HEK293 (cell line): ENCODE data around the gene ARG2.

Source experiments
- CTCF ChIA-PET: fragments of 350-600 bp; formaldehyde crosslinking; extraction: SDS; loops from one replicate; lab custom pipeline; 2021; ENCODE audit warnings: antibody characterized with exemption; lab: Yijun Ruan, JAX
- POLR2A ChIA-PET: fragments of 300-600 bp; formaldehyde crosslinking; extraction: SDS; loops from one replicate; lab custom pipeline; 2020; ENCODE audit warnings: antibody characterized with exemption, inconsistent platforms; lab: Yijun Ruan, JAX
- H3K27ac ChIP-seq: fragments of 200-500 bp; sonication (Bioruptor generic); 2 replicates; pipeline ENCODE4 v1.5.1; 2014; ENCODE audit warnings: low read depth, low read length, control low read depth, inconsistent platforms; ENCODE audit errors: extremely low read depth
- H3K36me3 ChIP-seq, 2 experiments: fragments of 200-500 bp in 1 of 2; sonication (Bioruptor generic) in 1 of 2; 1 replicate in 1 of 2; 2 replicates in 1 of 2; pipeline ENCODE4 v1.5.1; 2014 to 2017; ENCODE audit warnings: inconsistent platforms in 2 of 2, low read length in 2 of 2; ENCODE audit not compliant: control insufficient read depth in 2 of 2, insufficient read depth in 1 of 2
- H3K4me1 ChIP-seq: fragments of 200-500 bp; sonication (Bioruptor generic); 2 replicates; pipeline ENCODE4 v1.5.1; 2014; ENCODE audit warnings: mild to moderate bottlenecking, low read length, inconsistent platforms; ENCODE audit not compliant: control insufficient read depth, insufficient read depth
- H3K4me3 ChIP-seq: 2 replicates; pipeline ENCODE4 v1.5.1; 2011; ENCODE audit warnings: low read depth, mild to moderate bottlenecking, control low read depth, low read length, moderate library complexity
- H3K9me3 ChIP-seq: fragments of 200-500 bp; sonication (Bioruptor generic); 2 replicates; pipeline ENCODE4 v1.5.1; 2014; ENCODE audit warnings: low read depth, low read length, inconsistent platforms; ENCODE audit not compliant: control insufficient read depth, insufficient read depth
- KLF16 ChIP-seq: fragments of 450-650 bp; formaldehyde crosslinking; IDR thresholded peaks from 2 replicates; pipeline ENCODE4 v1.5.1; 2017; ENCODE audit warnings: missing biosample characterization, missing genetic modification characterization
- MEIS1 ChIP-seq: sonication (generic); formaldehyde crosslinking; IDR thresholded peaks from 2 replicates; pipeline ENCODE4 v1.8.1; 2022; ENCODE audit warnings: missing genetic modification reagents, mild to moderate bottlenecking, borderline replicate concordance
- WT1 ChIP-seq: fragments of 450-650 bp; formaldehyde crosslinking; IDR thresholded peaks from 2 replicates; pipeline ENCODE4 v1.5.1; 2016; ENCODE audit warnings: missing biosample characterization, missing genetic modification characterization
- YY1 ChIP-seq: fragments of 450-650 bp; formaldehyde crosslinking; IDR thresholded peaks from 2 replicates; pipeline ENCODE4 v1.5.1; 2018; ENCODE audit warnings: missing biosample characterization, missing genetic modification characterization
- ZEB2 ChIP-seq: fragments of 450-650 bp; formaldehyde crosslinking; IDR thresholded peaks from 2 replicates; pipeline ENCODE4 v1.5.1; 2016; ENCODE audit warnings: missing biosample characterization, missing genetic modification characterization
- ZNF132 ChIP-seq: fragments of 450-650 bp; formaldehyde crosslinking; IDR thresholded peaks from 2 replicates; pipeline ENCODE4 v1.5.1; 2017; ENCODE audit warnings: missing biosample characterization, missing genetic modification characterization, borderline replicate concordance
- ZNF146 ChIP-seq: fragments of 450-650 bp; formaldehyde crosslinking; IDR thresholded peaks from 2 replicates; pipeline ENCODE4 v1.5.1; 2016; ENCODE audit warnings: missing biosample characterization, missing genetic modification characterization
- ZNF18 ChIP-seq: fragments of 450-650 bp; formaldehyde crosslinking; IDR thresholded peaks from 2 replicates; pipeline ENCODE4 v1.5.1; 2016; ENCODE audit warnings: missing biosample characterization, missing genetic modification characterization
- ZNF394 ChIP-seq: fragments of 450-650 bp; formaldehyde crosslinking; IDR thresholded peaks from 2 replicates; pipeline ENCODE4 v1.5.1; 2016; ENCODE audit warnings: missing biosample characterization, missing genetic modification characterization, mild to moderate bottlenecking, moderate library complexity, borderline replicate concordance
- ZNF423 ChIP-seq: fragments of 450-650 bp; formaldehyde crosslinking; IDR thresholded peaks from 2 replicates; pipeline ENCODE4 v1.5.1; 2016; ENCODE audit warnings: missing biosample characterization, missing genetic modification characterization
- ZNF473 ChIP-seq: fragments of 450-650 bp; formaldehyde crosslinking; IDR thresholded peaks from 2 replicates; pipeline ENCODE4 v1.5.1; 2017; ENCODE audit warnings: missing biosample characterization, missing genetic modification characterization
- ZNF48 ChIP-seq: fragments of 450-650 bp; formaldehyde crosslinking; IDR thresholded peaks from 2 replicates; pipeline ENCODE4 v1.5.1; 2016; ENCODE audit warnings: missing biosample characterization, missing genetic modification characterization
- ZNF585B ChIP-seq: fragments of 450-650 bp; formaldehyde crosslinking; IDR thresholded peaks from 2 replicates; pipeline ENCODE4 v1.5.1; 2016; ENCODE audit warnings: missing biosample characterization, missing genetic modification characterization
- ZNF768 ChIP-seq: fragments of 450-650 bp; formaldehyde crosslinking; IDR thresholded peaks from 2 replicates; pipeline ENCODE4 v1.5.1; 2018; ENCODE audit warnings: missing biosample characterization, mild to moderate bottlenecking, missing genetic modification characterization
- ZNF791 ChIP-seq: fragments of 450-650 bp; formaldehyde crosslinking; IDR thresholded peaks from 2 replicates; pipeline ENCODE4 v1.5.1; 2016; ENCODE audit warnings: missing biosample characterization, missing genetic modification characterization
- ZNF830 ChIP-seq: fragments of 450-650 bp; IDR thresholded peaks from 2 replicates; pipeline ENCODE4 v1.5.0; 2018; ENCODE audit warnings: missing biosample characterization, missing genetic modification characterization, low read depth, mild to moderate bottlenecking, moderate library complexity
- ZNF843 ChIP-seq: fragments of 450-650 bp; formaldehyde crosslinking; IDR thresholded peaks from 2 replicates; pipeline ENCODE4 v1.5.1; 2016; ENCODE audit warnings: missing biosample characterization, missing genetic modification characterization
- ZSCAN30 ChIP-seq: fragments of 450-650 bp; IDR thresholded peaks from 2 replicates; pipeline ENCODE4 v1.5.1; 2018; ENCODE audit warnings: missing biosample characterization, mild to moderate bottlenecking, missing genetic modification characterization, moderate library complexity
- TF ChIP-seq, protein P1 (sequence below): fragments of 450-650 bp; formaldehyde crosslinking; IDR thresholded peaks from 2 replicates; pipeline ENCODE4 v1.5.1; 2016; ENCODE audit warnings: missing biosample characterization, missing genetic modification characterization

Gene ARG2

DNA sequence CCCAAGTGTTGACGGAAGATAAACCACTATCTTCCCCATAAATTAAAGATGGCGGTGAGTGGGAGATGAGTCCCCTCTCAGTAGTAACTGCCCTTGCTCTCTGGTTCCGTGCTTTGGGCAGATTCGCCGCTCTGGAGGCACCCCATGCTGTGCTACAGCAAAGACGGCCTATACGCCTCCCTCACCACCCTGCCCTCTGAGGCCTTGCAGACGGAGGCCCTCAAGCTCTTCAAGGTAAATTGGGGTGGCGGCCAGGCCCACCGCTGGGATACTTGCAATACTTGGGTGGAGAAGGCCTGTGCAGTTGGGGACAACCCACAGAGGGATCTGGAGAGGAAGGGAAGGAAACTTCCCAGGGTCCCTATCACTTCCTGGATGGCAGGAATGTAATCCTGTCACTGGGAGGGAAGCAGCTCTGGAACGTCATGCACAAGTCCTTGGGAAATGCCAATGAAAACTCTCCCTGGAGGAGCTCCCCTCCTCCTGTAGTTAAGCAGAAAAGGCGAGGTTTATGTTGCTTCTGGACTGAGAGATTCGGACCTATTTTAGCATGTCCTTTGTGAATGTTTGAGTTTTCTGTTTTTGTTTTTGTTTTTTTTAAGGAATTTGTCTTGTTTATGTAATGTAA is 42.4 kb upstream of the ARG2 start:
- H3K4me3 ChIP-seq: no peak overlapping the region
- H3K27ac ChIP-seq: no peak overlapping the region
- no peaks in the 10 kb centered on the region for H3K4me1 ChIP-seq
- CTCF ChIA-PET: interaction anchor here (8.8 kb wide), 1 partner anchor 50 kb away, joined by 57 read pairs; no protein-coding TSS in a partner anchor
- H3K9me3 ChIP-seq: no peaks in the 10 kb centered on the region
- TF ChIP-seq ZNF423 (tag by site-specific recombination): no peak
- TF ChIP-seq, protein P1, sequence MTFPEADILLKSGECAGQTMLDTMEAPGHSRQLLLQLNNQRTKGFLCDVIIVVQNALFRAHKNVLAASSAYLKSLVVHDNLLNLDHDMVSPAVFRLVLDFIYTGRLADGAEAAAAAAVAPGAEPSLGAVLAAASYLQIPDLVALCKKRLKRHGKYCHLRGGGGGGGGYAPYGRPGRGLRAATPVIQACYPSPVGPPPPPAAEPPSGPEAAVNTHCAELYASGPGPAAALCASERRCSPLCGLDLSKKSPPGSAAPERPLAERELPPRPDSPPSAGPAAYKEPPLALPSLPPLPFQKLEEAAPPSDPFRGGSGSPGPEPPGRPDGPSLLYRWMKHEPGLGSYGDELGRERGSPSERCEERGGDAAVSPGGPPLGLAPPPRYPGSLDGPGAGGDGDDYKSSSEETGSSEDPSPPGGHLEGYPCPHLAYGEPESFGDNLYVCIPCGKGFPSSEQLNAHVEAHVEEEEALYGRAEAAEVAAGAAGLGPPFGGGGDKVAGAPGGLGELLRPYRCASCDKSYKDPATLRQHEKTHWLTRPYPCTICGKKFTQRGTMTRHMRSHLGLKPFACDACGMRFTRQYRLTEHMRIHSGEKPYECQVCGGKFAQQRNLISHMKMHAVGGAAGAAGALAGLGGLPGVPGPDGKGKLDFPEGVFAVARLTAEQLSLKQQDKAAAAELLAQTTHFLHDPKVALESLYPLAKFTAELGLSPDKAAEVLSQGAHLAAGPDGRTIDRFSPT (tag by site-specific recombination): no peak
- POLR2A ChIA-PET: interaction anchor here (1.3 kb wide), 1 partner anchor 23 kb away, joined by 3 read pairs; the partner anchor contains the start of gene PIGH
- H3K36me3 ChIP-seq: peaks cover 0 to 84% of the 10 kb centered on the region in 2 experiments; a peak in 2 of 3 replicates

GRCh38 chr14:67577909-67578749 is 41.6 kb upstream of the ARG2 start:
- no peak overlapping the region for H3K27ac ChIP-seq
- TF ChIP-seq KLF16 (tag by site-specific recombination) (no peak), ZNF132 (no peak), ZNF18 (no peak), MEIS1 (no peak), ZNF791 (no peak), ZNF473 (tag by site-specific recombination) (no peak), ZNF768 (tag by site-specific recombination) (no peak), YY1 (tag by site-specific recombination) (no peak), ZNF830 (tag by site-specific recombination) (no peak), ZNF843 (no peak), ZNF394 (tag by site-specific recombination) (no peak), ZSCAN30 (tag by site-specific recombination) (no peak), ZNF585B (tag by site-specific recombination) (no peak), WT1 (tag by site-specific recombination) (no peak), ZNF146 (tag by site-specific recombination) (no peak), ZNF48 (tag by site-specific recombination) (no peak), ZEB2 (tag by site-specific recombination) (no peak)
- CTCF ChIA-PET: interaction anchor here (0.7 to 8.8 kb wide), 2 partner anchors 51 to 126 kb away, joined by 3 to 57 read pairs; no protein-coding TSS in a partner anchor
- H3K4me3 ChIP-seq: no peak overlapping the region
- POLR2A ChIA-PET: interaction anchor here (1.3 kb wide), 1 partner anchor 22 kb away, joined by 3 read pairs; the partner anchor contains the start of gene PIGH
- H3K36me3 ChIP-seq: peaks cover 0 to 86% of the 10 kb centered on the region in 2 experiments; a peak in 2 of 3 replicates
- no peaks in the 10 kb centered on the region for H3K9me3 ChIP-seq
- no peaks in the 10 kb centered on the region for H3K4me1 ChIP-seq
